Measurements from ENCODE around the gene STX8. TPM values are rescaled to one million over a fixed set of nuclear protein-coding genes. Genes with fewer than 3 reads are reported as not detected.
"Not testable (repeated sequence)": the region's sequence is repeated elsewhere in the genome, so short reads cannot be mapped to it uniquely, and the experiment has no call there.

The STX8 gene
- total RNA-seq, 2 experiments from 2014 or later, result 60.6 to 68.0 TPM

GRCh38 chr17:9270921-9271320 is 304.7 kb downstream of the STX8 start:
- Mint-ChIP-seq H3K36me3 (ENCODE audit: low read depth) (peaks cover 3% of the 10 kb centered on the region), H3K9me3 (no peaks in the 10 kb centered on the region), H3K4me1 (ENCODE audit: low read depth) (peaks cover 24% of the 10 kb centered on the region), H3K27ac (no peak overlapping the region), H3K4me3 (no peak overlapping the region), H3K27me3 (ENCODE audit: low read depth) (no peaks in the 10 kb centered on the region)
- no peak for DNase-seq
- CTCF ChIA-PET, result no interaction called here
- intact Hi-C loops (cut with micrococcal nuclease), result loop anchor here (5.0 kb wide), 2 partner anchors 149 to 334 kb away; no protein-coding TSS in a partner anchor

DNA sequence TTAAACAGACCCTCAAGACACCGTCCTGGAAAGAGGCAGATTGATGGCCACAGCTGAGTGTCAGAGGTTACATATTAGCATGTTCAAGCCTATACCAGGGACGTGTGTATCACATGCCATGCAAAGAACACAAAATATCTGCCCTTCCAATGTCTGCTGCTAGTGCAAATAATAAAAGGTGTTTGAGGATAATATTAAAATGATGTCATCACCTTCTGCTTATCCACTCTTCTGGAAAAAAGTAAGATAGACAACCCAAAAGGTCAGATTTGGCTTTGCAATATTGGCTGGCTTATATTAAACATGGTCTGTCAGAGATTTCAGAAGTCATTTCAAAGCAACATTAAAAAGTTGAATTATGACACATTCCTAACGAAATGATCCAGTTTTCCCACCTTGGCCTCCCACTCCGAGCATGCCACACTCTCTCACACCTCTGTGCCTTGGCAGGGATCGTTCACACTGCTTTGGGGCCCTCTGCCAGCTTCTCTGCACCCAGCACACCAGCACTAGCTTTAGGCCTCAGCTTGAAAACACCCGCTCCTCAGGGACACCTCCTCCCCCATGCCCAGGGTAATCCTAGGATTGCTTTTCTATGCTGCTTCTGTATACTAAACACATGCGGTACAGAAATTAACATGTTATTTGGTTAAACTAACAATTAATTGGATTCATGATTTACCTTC is 306.1 kb downstream of the STX8 start:
- Mint-ChIP-seq H3K27ac (no peak overlapping the region), H3K4me1 (ENCODE audit: low read depth) (peaks cover 19% of the 10 kb centered on the region), H3K27me3 (ENCODE audit: low read depth) (no peaks in the 10 kb centered on the region), H3K4me3 (no peak overlapping the region), H3K36me3 (ENCODE audit: low read depth) (peaks cover 3% of the 10 kb centered on the region), H3K9me3 (no peaks in the 10 kb centered on the region)
- DNase-seq, result no peak
- CTCF ChIA-PET, result no interaction called here
- intact Hi-C loops (cut with micrococcal nuclease), result loop anchor here (5.0 kb wide), 2 partner anchors 147 to 332 kb away; no protein-coding TSS in a partner anchor

DNA sequence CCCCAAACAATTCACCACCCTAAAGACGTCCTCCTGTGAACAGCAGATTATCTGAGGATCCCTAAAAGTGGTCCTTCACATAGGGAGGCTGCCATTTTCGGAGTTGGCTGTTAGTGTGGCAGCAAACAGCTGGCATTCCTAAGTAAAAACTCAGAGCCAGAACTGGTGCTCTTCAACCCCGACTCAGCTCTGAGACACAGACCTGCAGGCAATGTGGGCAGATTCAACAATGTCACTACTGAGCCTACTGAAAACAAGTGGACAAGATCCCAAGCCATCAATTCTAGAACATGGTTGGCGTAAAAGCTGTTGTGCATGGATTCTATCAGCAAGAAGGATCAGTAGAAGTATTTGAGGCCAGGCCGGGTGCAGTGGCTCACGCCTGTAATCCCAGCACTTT is 307.1 kb downstream of the STX8 start:
- CTCF ChIA-PET, result no interaction called here

DNA sequence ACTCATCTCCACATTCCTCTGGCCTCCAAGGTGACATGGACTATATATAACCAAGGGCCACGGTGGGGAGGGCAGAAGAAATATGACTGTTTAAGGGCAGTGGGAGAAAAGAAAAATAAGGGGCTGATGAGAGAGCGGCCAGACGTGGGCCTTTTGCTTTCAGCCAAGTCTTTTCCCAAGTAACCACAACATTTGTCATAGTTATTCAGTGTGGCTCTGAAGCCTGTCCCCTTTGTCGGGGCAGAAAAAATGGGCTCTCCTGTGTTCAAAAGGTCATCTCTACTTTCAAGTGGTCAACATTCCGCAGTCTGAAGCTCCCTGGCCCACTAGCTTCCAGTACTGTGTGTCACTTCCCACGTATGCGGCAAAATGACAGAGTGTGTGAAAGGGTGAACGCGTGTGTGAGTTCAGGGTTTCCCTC is 308.9 kb downstream of the STX8 start:
- no peak overlapping the region for H3K4me3 Mint-ChIP-seq
- no peaks in the 10 kb centered on the region for H3K9me3 Mint-ChIP-seq
- no peak overlapping the region for H3K27ac Mint-ChIP-seq
- no peak for DNase-seq
- intact Hi-C loops (cut with micrococcal nuclease), result no loop called here
- CTCF ChIA-PET, result no interaction called here
- H3K36me3 Mint-ChIP-seq (ENCODE audit: low read depth), result peaks cover 5% of the 10 kb centered on the region
- no peaks in the 10 kb centered on the region for H3K4me1 Mint-ChIP-seq (ENCODE audit: low read depth)
- H3K27me3 Mint-ChIP-seq (ENCODE audit: low read depth), result no peaks in the 10 kb centered on the region

More for the DNA sequence above, 307.1 kb downstream of the STX8 start:
- Mint-ChIP-seq H3K27ac (no peak overlapping the region), H3K4me1 (ENCODE audit: low read depth) (peaks cover 10% of the 10 kb centered on the region), H3K36me3 (ENCODE audit: low read depth) (peaks cover 5% of the 10 kb centered on the region), H3K27me3 (ENCODE audit: low read depth) (no peaks in the 10 kb centered on the region), H3K4me3 (no peak overlapping the region), H3K9me3 (no peaks in the 10 kb centered on the region)
- intact Hi-C loops (cut with micrococcal nuclease), result no loop called here
- DNase-seq, result no peak

DNA sequence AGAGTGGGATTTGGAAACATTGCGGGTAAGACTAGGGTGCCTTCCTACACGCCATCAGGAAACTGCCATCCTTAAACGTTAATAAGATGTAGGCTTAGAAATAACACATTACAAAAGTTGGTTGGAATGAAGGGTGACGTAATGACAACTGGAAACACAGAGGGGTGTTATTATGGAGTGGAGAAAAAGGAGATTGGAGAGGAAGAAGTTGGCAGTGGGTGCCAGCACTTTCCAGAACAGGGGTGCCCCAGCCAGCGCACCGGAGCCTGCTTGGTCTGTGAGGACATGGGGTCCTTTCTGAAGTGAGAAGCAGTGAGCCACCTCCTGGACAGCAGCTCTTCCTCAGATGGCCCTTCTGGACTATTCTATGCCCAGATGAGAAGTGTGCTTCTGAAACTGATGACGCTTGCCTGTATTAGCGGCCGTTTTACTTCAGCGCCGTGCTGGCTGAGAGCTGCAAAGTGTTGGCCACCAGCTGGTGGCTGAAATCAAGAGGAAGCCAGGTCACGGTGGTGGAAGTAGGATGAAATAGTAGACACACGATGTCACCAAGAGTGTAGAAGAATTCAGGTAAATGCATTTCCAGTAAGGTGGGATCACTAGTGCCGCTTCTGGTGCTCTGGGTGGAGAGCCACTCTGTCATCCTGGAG is 309.5 kb downstream of the STX8 start:
- Mint-ChIP-seq H3K27ac (no peak overlapping the region), H3K27me3 (ENCODE audit: low read depth) (no peaks in the 10 kb centered on the region), H3K36me3 (ENCODE audit: low read depth) (peaks cover 5% of the 10 kb centered on the region), H3K4me3 (no peak overlapping the region), H3K4me1 (ENCODE audit: low read depth) (peaks cover 4% of the 10 kb centered on the region), H3K9me3 (no peaks in the 10 kb centered on the region)
- CTCF ChIA-PET, result interaction anchor here (0.7 kb wide), 1 partner anchor 26 kb away, joined by 3 read pairs; no protein-coding TSS in a partner anchor
- DNase-seq, result no peak
- intact Hi-C loops (cut with micrococcal nuclease), result no loop called here

DNA sequence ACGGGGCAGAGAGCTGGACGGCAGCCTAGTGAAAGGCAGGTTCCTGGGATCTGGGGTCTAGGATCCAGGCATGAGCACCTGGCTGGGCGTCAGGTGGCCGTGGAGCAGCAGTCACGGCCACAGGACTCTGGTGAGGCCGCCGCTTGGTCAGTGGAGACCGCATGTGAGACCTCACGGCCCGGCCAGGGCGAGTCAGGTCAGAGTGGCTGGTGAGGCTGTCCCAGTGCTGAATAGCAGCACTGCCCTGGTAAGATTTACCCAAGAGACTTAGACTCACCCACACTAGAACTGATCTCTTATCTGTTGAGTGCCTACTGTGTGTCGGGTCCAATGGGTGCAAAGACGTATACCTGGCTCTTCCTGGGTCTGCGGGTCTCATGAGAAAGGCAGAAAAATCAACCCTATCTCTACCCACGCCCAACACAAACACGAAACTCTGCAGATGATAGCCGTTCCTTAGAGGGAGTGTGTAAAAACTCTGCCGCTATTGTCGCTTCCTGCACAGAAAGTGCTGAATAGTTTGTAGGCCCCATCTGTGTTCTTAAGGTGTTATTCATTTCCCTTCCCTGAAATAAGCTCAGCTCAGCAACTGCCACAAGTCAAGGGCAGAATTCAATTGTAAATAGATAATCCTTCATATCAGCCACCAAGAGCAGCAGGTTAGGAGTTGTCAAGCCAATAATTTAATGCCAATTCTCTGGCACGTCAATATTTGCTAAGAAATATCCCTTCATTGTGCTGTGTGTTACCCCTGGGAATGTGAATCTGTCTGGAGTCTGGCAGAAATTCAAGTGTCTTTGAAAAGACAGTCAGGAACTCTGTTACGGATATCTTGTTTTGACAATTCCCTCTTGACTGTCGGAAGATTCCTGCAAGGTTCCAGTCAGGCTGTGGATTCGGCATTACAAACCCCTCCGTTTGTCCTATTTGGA is 314.3 kb downstream of the STX8 start:
- H3K36me3 Mint-ChIP-seq (ENCODE audit: low read depth), result peaks cover 2% of the 10 kb centered on the region
- no peaks in the 10 kb centered on the region for H3K9me3 Mint-ChIP-seq
- H3K27me3 Mint-ChIP-seq (ENCODE audit: low read depth), result no peaks in the 10 kb centered on the region
- no peak for DNase-seq
- CTCF ChIA-PET, result no interaction called here
- intact Hi-C loops (cut with micrococcal nuclease), result no loop called here
- H3K4me3 Mint-ChIP-seq, result no peak overlapping the region
- peaks cover 4% of the 10 kb centered on the region for H3K4me1 Mint-ChIP-seq (ENCODE audit: low read depth)
- H3K27ac Mint-ChIP-seq, result no peak overlapping the region

DNA sequence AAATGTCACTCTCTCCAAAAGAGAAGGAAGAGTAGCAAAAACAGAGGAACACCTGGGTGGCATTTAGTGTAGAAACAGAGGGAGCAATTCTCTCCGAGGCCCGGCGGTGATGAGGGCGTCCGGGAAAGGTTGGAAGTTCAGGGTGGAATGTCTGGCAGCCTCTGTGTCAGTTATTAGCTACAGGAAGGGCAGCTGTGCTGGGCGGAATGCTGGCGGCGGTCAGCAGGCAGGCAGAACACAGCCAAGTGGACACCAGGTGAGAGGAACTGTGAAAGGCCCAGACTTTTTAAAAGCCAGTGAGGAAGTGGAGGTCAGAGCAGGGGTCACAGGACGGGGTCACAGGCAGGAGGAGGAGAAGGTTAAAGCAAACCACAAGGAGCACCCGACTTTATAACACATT is 316.2 kb downstream of the STX8 start:
- CTCF ChIA-PET, result interaction anchor here (0.6 kb wide), 1 partner anchor 29 kb away, joined by 4 read pairs; no protein-coding TSS in a partner anchor

GRCh38 chr17:9258115-9259015 is 317.3 kb downstream of the STX8 start:
- CTCF ChIA-PET, result no interaction called here
- Mint-ChIP-seq H3K27me3 (ENCODE audit: low read depth) (no peaks in the 10 kb centered on the region), H3K36me3 (ENCODE audit: low read depth) (no peaks in the 10 kb centered on the region), H3K4me1 (ENCODE audit: low read depth) (peaks cover 8% of the 10 kb centered on the region), H3K4me3 (no peak overlapping the region), H3K27ac (no peak overlapping the region), H3K9me3 (no peaks in the 10 kb centered on the region)
- no peak for DNase-seq
- intact Hi-C loops (cut with micrococcal nuclease), result no loop called here

More for the DNA sequence above, 316.2 kb downstream of the STX8 start:
- intact Hi-C loops (cut with micrococcal nuclease), result no loop called here
- H3K9me3 Mint-ChIP-seq, result no peaks in the 10 kb centered on the region
- H3K27ac Mint-ChIP-seq, result no peak overlapping the region
- DNase-seq, result no peak
- peaks cover 4% of the 10 kb centered on the region for H3K4me1 Mint-ChIP-seq (ENCODE audit: low read depth)
- no peak overlapping the region for H3K4me3 Mint-ChIP-seq
- H3K36me3 Mint-ChIP-seq (ENCODE audit: low read depth), result peaks cover 2% of the 10 kb centered on the region
- no peaks in the 10 kb centered on the region for H3K27me3 Mint-ChIP-seq (ENCODE audit: low read depth)

- H3K27me3 Mint-ChIP-seq (ENCODE audit: low read depth); CTCF ChIA-PET; H3K27ac Mint-ChIP-seq; H3K4me3 Mint-ChIP-seq; intact Hi-C loops (cut with micrococcal nuclease); DNase-seq; H3K36me3 Mint-ChIP-seq (ENCODE audit: low read depth); H3K9me3 Mint-ChIP-seq: not testable (repeated sequence)
- peaks cover 16% of the 10 kb centered on the region for H3K4me1 Mint-ChIP-seq (ENCODE audit: low read depth)
Measured at GRCh38 chr17:9257630-9257965, 318.0 kb downstream of the STX8 start.

DNA sequence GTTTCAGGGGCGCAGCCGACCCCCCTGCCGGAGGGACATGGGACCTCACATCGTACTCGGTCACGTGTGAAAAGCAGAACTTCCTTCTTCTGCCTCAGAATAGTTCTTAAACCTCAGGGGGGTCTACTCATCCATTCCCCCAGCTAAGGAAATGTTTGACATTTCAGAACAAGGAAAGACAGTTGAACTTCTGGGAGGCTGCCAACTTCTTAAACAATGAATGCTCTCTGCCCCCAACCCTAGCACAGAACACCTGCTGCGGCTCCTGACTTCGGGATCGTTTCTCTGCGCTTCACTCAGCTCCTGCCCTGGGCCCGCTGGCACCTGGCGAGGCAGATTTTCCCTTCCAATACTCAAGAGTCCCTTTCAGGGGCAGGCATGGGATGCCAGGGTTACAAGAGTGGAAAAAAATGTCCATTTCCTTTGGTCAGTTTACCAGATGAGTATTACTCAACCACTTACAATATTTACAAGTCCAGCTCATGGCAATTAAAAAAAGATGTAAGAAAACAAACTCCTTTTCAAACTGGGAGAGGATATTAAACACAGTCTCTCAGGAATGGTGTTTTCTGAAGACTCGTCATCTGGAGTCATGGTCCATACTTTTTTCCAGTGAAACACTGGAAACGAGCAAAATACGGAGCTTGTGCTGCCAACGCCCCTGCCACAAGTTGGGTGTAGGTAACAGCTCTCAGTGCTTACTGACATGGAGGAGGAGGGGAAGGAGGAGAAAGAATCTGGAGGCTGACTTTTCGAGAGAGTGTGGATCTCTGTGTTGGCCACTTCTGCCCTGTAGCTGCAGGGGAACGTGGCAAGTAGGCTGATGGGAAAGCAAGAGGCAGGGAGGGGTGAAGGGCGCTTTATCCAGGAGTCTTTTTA is 318.6 kb downstream of the STX8 start:
- intact Hi-C loops (cut with micrococcal nuclease), result no loop called here
- peaks cover 20% of the 10 kb centered on the region for H3K4me1 Mint-ChIP-seq (ENCODE audit: low read depth)
- no peaks in the 10 kb centered on the region for H3K9me3 Mint-ChIP-seq
- no peaks in the 10 kb centered on the region for H3K27me3 Mint-ChIP-seq (ENCODE audit: low read depth)
- no peaks in the 10 kb centered on the region for H3K36me3 Mint-ChIP-seq (ENCODE audit: low read depth)
- CTCF ChIA-PET, result no interaction called here
- no peak for DNase-seq
- no peak overlapping the region for H3K27ac Mint-ChIP-seq
- H3K4me3 Mint-ChIP-seq, result no peak overlapping the region

DNA sequence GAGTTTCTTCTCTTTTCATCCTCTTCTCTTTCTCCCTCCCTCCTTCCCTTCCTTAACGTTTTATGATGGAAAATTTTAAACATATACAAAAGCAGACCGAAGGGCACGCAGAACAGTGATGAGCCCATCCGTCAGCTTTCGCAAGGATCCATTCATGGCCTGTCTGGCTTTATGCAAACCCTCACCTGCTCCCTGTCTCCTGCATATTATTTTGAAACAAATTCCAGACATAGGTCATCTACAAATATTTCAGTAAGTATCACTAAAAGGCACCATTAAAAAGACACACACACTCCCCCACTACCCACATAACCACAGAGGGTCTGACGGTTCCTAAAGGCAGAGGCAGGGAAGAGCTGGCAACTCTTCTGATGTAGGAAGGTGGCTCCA is 319.3 kb downstream of the STX8 start:
- Mint-ChIP-seq H3K27me3 (ENCODE audit: low read depth) (no peaks in the 10 kb centered on the region), H3K9me3 (no peaks in the 10 kb centered on the region), H3K27ac (no peak overlapping the region), H3K4me1 (ENCODE audit: low read depth) (peaks cover 20% of the 10 kb centered on the region), H3K36me3 (ENCODE audit: low read depth) (peaks cover under 1% of the 10 kb centered on the region), H3K4me3 (no peak overlapping the region)
- no peak for DNase-seq
- intact Hi-C loops (cut with micrococcal nuclease), result no loop called here
- CTCF ChIA-PET, result no interaction called here
